ENCODE results near the gene ETNK2. TPM values are rescaled to one million over a fixed set of nuclear protein-coding genes. Genes with fewer than 3 reads are reported as not detected.

Gene ETNK2
- total and polyA plus RNA-seq, 2 of the 13 experiments (the other 11 are each of a cell fraction or from before 2014, with no cell fraction given): 15.5 to 42.8 TPM

DNA sequence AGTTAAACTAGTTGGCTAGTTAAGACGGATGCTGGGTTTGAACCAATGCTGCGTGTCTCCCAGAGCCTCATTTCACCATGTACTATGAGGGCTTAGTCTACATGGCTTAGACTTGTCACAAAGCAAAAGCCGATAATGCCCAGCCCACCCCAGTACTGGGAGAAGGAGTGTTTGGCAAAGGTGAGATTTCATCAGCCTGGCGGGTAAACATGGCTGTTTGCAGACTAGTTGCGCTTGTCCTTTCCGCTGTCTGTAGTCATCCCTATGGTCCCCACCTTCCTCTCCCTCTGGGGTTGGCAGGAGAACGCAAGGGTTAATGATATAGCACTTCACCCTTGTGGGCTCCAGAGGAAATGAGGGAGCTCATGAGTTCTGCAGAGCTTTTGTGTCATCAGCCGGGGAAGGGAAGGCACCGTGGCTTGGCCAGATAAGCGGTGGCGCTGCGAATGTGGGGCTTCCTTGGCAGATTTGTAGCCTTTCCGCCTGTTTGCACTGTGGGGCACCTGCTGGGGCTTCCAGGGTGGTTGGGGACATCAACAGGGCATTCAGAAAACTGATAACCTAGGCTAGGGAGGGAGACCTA is 49.7 kb downstream of the ETNK2 start (continued):
- TF ChIP-seq, protein P1, sequence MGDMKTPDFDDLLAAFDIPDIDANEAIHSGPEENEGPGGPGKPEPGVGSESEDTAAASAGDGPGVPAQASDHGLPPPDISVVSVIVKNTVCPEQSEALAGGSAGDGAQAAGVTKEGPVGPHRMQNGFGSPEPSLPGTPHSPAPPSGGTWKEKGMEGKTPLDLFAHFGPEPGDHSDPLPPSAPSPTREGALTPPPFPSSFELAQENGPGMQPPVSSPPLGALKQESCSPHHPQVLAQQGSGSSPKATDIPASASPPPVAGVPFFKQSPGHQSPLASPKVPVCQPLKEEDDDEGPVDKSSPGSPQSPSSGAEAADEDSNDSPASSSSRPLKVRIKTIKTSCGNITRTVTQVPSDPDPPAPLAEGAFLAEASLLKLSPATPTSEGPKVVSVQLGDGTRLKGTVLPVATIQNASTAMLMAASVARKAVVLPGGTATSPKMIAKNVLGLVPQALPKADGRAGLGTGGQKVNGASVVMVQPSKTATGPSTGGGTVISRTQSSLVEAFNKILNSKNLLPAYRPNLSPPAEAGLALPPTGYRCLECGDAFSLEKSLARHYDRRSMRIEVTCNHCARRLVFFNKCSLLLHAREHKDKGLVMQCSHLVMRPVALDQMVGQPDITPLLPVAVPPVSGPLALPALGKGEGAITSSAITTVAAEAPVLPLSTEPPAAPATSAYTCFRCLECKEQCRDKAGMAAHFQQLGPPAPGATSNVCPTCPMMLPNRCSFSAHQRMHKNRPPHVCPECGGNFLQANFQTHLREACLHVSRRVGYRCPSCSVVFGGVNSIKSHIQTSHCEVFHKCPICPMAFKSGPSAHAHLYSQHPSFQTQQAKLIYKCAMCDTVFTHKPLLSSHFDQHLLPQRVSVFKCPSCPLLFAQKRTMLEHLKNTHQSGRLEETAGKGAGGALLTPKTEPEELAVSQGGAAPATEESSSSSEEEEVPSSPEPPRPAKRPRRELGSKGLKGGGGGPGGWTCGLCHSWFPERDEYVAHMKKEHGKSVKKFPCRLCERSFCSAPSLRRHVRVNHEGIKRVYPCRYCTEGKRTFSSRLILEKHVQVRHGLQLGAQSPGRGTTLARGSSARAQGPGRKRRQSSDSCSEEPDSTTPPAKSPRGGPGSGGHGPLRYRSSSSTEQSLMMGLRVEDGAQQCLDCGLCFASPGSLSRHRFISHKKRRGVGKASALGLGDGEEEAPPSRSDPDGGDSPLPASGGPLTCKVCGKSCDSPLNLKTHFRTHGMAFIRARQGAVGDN (CRISPR knock-in tag; IDR thresholded peaks at IDR 0.05): peak; percentile 73
- TF ChIP-seq MIER3 (CRISPR knock-in tag; IDR thresholded peaks at IDR 0.05; ENCODE audit: borderline replicate concordance) (peak; percentile 23; the same call in 1 of the 2 replicates), ZNF674 (CRISPR knock-in tag; IDR thresholded peaks at IDR 0.05; ENCODE audit: low read depth) (0 out of 2 replicates have a peak, but pooled peaks have one; percentile 50), SMAD1 (CRISPR knock-in tag; IDR thresholded peaks at IDR 0.05; ENCODE audit: borderline replicate concordance, low read depth) (no peak), ZNF772 (CRISPR knock-in tag; IDR thresholded peaks at IDR 0.05) (peak; percentile 76; the same call in 1 of the 2 replicates), ZSCAN31 (CRISPR knock-in tag; IDR thresholded peaks at IDR 0.05; ENCODE audit: low read depth) (peak; percentile 61; the same call in 1 of the 2 replicates), GFI1 (CRISPR knock-in tag; IDR thresholded peaks at IDR 0.05; ENCODE audit: borderline replicate concordance) (peak; percentile 45; the same call in 1 of the 2 replicates), TARDBP (CRISPR knock-in tag; IDR thresholded peaks at IDR 0.05) (peak; percentile 70), FOXA3 (CRISPR knock-in tag; IDR thresholded peaks at IDR 0.05) (peak; percentile 99), ATF1 (CRISPR knock-in tag; IDR thresholded peaks at IDR 0.05) (no peak), SALL1 (CRISPR knock-in tag; IDR thresholded peaks at IDR 0.05) (peak; percentile 82), ELF4 (CRISPR knock-in tag; IDR thresholded peaks at IDR 0.05; ENCODE audit: borderline replicate concordance) (no peak), EZH2 (conservative IDR thresholded peaks at IDR 0.05; ENCODE audit: low read depth, low read length) (no peak), TGIF2 (CRISPR knock-in tag; IDR thresholded peaks at IDR 0.05) (no peak), REPIN1 (CRISPR knock-in tag; IDR thresholded peaks at IDR 0.05; ENCODE audit: borderline replicate concordance, low read depth) (peak; percentile 86)
- TF ChIP-seq, protein P2, sequence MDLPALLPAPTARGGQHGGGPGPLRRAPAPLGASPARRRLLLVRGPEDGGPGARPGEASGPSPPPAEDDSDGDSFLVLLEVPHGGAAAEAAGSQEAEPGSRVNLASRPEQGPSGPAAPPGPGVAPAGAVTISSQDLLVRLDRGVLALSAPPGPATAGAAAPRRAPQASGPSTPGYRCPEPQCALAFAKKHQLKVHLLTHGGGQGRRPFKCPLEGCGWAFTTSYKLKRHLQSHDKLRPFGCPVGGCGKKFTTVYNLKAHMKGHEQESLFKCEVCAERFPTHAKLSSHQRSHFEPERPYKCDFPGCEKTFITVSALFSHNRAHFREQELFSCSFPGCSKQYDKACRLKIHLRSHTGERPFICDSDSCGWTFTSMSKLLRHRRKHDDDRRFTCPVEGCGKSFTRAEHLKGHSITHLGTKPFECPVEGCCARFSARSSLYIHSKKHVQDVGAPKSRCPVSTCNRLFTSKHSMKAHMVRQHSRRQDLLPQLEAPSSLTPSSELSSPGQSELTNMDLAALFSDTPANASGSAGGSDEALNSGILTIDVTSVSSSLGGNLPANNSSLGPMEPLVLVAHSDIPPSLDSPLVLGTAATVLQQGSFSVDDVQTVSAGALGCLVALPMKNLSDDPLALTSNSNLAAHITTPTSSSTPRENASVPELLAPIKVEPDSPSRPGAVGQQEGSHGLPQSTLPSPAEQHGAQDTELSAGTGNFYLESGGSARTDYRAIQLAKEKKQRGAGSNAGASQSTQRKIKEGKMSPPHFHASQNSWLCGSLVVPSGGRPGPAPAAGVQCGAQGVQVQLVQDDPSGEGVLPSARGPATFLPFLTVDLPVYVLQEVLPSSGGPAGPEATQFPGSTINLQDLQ (CRISPR knock-in tag; IDR thresholded peaks at IDR 0.05): no peak
- TF ChIP-seq, protein P3, sequence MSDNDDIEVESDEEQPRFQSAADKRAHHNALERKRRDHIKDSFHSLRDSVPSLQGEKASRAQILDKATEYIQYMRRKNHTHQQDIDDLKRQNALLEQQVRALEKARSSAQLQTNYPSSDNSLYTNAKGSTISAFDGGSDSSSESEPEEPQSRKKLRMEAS (IDR thresholded peaks at IDR 0.05): peak; percentile 44; the same call in 1 of the 2 replicates
- TF ChIP-seq, protein P4, sequence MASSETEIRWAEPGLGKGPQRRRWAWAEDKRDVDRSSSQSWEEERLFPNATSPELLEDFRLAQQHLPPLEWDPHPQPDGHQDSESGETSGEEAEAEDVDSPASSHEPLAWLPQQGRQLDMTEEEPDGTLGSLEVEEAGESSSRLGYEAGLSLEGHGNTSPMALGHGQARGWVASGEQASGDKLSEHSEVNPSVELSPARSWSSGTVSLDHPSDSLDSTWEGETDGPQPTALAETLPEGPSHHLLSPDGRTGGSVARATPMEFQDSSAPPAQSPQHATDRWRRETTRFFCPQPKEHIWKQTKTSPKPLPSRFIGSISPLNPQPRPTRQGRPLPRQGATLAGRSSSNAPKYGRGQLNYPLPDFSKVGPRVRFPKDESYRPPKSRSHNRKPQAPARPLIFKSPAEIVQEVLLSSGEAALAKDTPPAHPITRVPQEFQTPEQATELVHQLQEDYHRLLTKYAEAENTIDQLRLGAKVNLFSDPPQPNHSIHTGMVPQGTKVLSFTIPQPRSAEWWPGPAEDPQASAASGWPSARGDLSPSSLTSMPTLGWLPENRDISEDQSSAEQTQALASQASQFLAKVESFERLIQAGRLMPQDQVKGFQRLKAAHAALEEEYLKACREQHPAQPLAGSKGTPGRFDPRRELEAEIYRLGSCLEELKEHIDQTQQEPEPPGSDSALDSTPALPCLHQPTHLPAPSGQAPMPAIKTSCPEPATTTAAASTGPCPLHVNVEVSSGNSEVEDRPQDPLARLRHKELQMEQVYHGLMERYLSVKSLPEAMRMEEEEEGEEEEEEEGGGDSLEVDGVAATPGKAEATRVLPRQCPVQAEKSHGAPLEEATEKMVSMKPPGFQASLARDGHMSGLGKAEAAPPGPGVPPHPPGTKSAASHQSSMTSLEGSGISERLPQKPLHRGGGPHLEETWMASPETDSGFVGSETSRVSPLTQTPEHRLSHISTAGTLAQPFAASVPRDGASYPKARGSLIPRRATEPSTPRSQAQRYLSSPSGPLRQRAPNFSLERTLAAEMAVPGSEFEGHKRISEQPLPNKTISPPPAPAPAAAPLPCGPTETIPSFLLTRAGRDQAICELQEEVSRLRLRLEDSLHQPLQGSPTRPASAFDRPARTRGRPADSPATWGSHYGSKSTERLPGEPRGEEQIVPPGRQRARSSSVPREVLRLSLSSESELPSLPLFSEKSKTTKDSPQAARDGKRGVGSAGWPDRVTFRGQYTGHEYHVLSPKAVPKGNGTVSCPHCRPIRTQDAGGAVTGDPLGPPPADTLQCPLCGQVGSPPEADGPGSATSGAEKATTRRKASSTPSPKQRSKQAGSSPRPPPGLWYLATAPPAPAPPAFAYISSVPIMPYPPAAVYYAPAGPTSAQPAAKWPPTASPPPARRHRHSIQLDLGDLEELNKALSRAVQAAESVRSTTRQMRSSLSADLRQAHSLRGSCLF (CRISPR knock-in tag; IDR thresholded peaks at IDR 0.05; ENCODE audit: borderline replicate concordance): no peak
